Upper lobe of left lung (tissue), 6 donors: ENCODE data around the gene CD163L1. TPM values are rescaled to one million over a fixed set of nuclear protein-coding genes. Genes with fewer than 3 reads are reported as not detected.
A peak's percentile ranks its signal among the peaks of the same experiment; 100 is the strongest.

Experiments
- ATAC-seq, 2 donors: fragments of 200-7000 bp; cut with Tn5 transposase; one replicate each; pipeline ENCODE4 v1.9.1; 2022; ENCODE audit warnings: mild to moderate bottlenecking in 2 of 2, moderate library complexity in 2 of 2; ENCODE audit not compliant: low FRiP score in 2 of 2
- DNase-seq, 2 donors: peaks; one replicate each; pipeline ENCODE4 v3.0.0-alpha.2; 2019 to 2020
- H3K27ac ChIP-seq, 4 donors: fragments of 200-600 bp; sonication (generic); one replicate each; pipeline ENCODE4 v1.5.1; 2016 to 2019
- H3K27me3 ChIP-seq, 4 donors: fragments of 200-600 bp; sonication (generic); one replicate each; pipeline ENCODE4 v1.5.1; 2017 to 2019
- H3K36me3 ChIP-seq, 4 donors: fragments of 200-600 bp; sonication (generic); one replicate each; pipeline ENCODE4 v1.5.1; 2016 to 2019
- H3K4me1 ChIP-seq, 4 donors: fragments of 200-600 bp; sonication (generic); one replicate each; pipeline ENCODE4 v1.5.1; 2018 to 2019
- H3K4me3 ChIP-seq, 4 donors: fragments of 200-600 bp; sonication (generic); one replicate each; pipeline ENCODE4 v1.5.1; 2017 to 2019; ENCODE audit warnings: mild to moderate bottlenecking in 2 of 4, moderate library complexity in 1 of 4
- H3K9me3 ChIP-seq, 4 donors: fragments of 200-600 bp; sonication (generic); one replicate each; pipeline ENCODE4 v1.5.1; 2018 to 2019
- CTCF ChIP-seq, 6 experiments: fragments of 450-650 bp in 4 of 6; fragments of 200-600 bp in 2 of 6; sonication (generic) in 2 of 6; IDR thresholded peaks; one replicate each; pipeline ENCODE4 v1.5.1; 2016 to 2019; ENCODE audit warnings: antibody characterized with exemption in 6 of 6
- EP300 ChIP-seq, 4 donors: sonication (generic); formaldehyde crosslinking; IDR thresholded peaks; one replicate each; pipeline ENCODE4 v1.5.1; 2017; ENCODE audit warnings: antibody characterized with exemption in 4 of 4, control low read depth in 2 of 4
- POLR2A ChIP-seq, 4 donors: fragments of 450-650 bp; IDR thresholded peaks; one replicate each; pipeline ENCODE4 v1.5.1; 2016 to 2017; ENCODE audit warnings: antibody characterized with exemption in 4 of 4, mild to moderate bottlenecking in 2 of 4
- POLR2AphosphoS5 ChIP-seq, 2 donors: sonication (generic); formaldehyde crosslinking; IDR thresholded peaks; one replicate each; pipeline ENCODE4 v1.5.1; 2017; ENCODE audit warnings: antibody characterized with exemption in 2 of 2
- WGBS, 2 donors: methylation state at CpG; one replicate each; pipeline ENCODE4 v1.1.5; 2017 to 2018; 5-methylcytosine and 5-hydroxymethylcytosine counted together
- total RNA-seq, 6 donors: library from RNA; depleted of rRNA in 4 of 6; stranded (reverse); fragments of >200 nt in 4 of 6; gene quantifications; one replicate each; pipeline versions ENCODE4 v1.1.0 to v1.2.1, GENCODE V29; 2016 to 2021
- donor health status: DM: no; HTN: no; CAD: no; lungs with moderate emphysema.
- donor health status: DM: no; HTN: yes; CAD: no; lungs with severe emphysema.

CD163L1 gene
- total RNA-seq, 6 donors from 2014 or later = 0.59 to 21.0 (median 4.2) TPM

DNA sequence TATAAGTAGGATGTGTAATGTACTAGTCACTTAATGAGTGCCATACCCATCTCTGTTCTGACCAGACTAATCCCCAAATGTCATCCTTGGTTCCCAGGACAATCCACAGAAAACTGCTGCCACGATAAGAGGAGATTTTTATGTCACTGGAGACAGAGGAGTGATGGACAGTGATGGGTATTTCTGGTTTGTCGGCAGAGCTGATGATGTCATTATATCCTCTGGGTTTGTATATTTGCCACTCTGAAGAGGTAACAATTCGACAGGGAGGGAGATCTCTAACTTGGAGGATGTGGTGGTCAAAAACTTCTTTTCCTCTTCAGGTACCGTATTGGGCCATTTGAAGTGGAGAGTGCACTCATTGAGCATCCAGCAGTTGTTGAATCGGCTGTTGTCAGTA, 119.8 kb downstream of the CD163L1 start:
- H3K4me3 ChIP-seq = no peak overlapping the region
- WGBS, 2 donors = 81 to 88% methylated on average over 5 of the region's 5 CpGs
- no peaks in the 10 kb centered on the region for H3K27me3 ChIP-seq
- no peak for TF ChIP-seq CTCF (IDR thresholded peaks at IDR 0.05)
- no peak overlapping the region for H3K27ac ChIP-seq
- ATAC-seq (peak in 1 of 2 donors; percentile 19), DNase-seq (no peak)
- no peaks in the 10 kb centered on the region for H3K36me3 ChIP-seq
- no peaks in the 10 kb centered on the region for H3K9me3 ChIP-seq
- no peaks in the 10 kb centered on the region for H3K4me1 ChIP-seq

- no peaks in the 10 kb centered on the region for H3K36me3 ChIP-seq
- TF ChIP-seq POLR2AphosphoS5 (IDR thresholded peaks at IDR 0.05) (no peak), CTCF (IDR thresholded peaks at IDR 0.05) (no peak), EP300 (IDR thresholded peaks at IDR 0.05) (no peak), POLR2A (IDR thresholded peaks at IDR 0.05) (no peak)
- H3K27me3 ChIP-seq = no peaks in the 10 kb centered on the region
- DNase-seq (no peak), ATAC-seq (no peak)
- no peaks in the 10 kb centered on the region for H3K9me3 ChIP-seq
- 84 to 85% methylated on average over 5 of the region's 5 CpGs for WGBS, 2 donors
- H3K27ac ChIP-seq = no peak overlapping the region
- H3K4me3 ChIP-seq = no peak overlapping the region
- no peaks in the 10 kb centered on the region for H3K4me1 ChIP-seq
These were observed 121.4 kb downstream of the CD163L1 start for GRCh38 chr12:7322599-7322998.

DNA sequence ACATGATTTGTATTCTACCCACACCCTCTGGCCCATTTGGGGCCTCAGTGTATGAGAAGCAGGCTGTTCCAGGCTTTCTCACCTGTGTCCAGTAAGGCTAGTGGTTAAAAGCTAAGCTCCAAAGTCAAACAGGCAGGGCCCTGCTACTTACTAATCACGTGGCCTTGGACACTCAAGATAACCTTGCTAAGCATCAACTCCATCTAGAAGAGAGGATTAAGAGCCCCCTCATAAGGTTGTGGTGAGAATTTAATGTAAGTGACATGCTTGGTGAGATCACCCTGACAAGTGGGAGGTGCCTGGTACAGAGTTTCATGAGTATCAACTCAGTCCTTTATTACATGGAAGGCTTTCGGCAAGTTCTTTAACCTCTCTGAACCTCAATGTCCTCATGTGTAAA, 122.3 kb downstream of the CD163L1 start:
- no peaks in the 10 kb centered on the region for H3K27me3 ChIP-seq
- H3K4me1 ChIP-seq = no peaks in the 10 kb centered on the region
- WGBS, 2 donors = 63 to 66% methylated on average over 2 of the region's 2 CpGs
- no peaks in the 10 kb centered on the region for H3K36me3 ChIP-seq
- ATAC-seq = no peak
- no peak overlapping the region for H3K27ac ChIP-seq
- no peak overlapping the region for H3K4me3 ChIP-seq
- TF ChIP-seq POLR2A (IDR thresholded peaks at IDR 0.05) (no peak), POLR2AphosphoS5 (IDR thresholded peaks at IDR 0.05) (no peak), CTCF (IDR thresholded peaks at IDR 0.05) (no peak), EP300 (IDR thresholded peaks at IDR 0.05) (no peak)
- DNase-seq = no peak
- no peaks in the 10 kb centered on the region for H3K9me3 ChIP-seq

DNA sequence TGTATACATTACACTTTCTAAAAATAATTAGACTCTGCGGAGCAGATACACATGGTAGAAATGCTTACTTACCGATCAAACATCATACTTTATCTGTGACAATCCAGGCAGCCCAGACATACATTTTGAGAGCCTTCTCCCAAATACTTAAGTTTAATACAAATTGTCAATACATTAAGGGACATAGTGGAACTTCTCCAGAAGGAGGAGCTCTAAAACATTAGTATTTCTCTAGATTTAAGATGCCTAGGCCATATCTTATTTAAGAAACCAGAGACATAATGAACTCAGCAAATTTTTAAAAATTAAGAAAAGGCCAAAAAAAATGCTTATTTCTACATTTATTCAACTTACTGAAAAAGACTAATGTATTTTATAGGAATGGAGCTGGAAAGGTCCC, 124.0 kb downstream of the CD163L1 start:
- no peak overlapping the region for H3K4me3 ChIP-seq
- no peaks in the 10 kb centered on the region for H3K9me3 ChIP-seq
- no peaks in the 10 kb centered on the region for H3K27me3 ChIP-seq
- WGBS, 2 donors = 82 to 83% methylated on average over 2 of the region's 2 CpGs
- ATAC-seq = no peak
- H3K36me3 ChIP-seq = no peaks in the 10 kb centered on the region
- no peak overlapping the region for H3K27ac ChIP-seq
- TF ChIP-seq EP300 (IDR thresholded peaks at IDR 0.05) (no peak), CTCF (IDR thresholded peaks at IDR 0.05) (no peak), POLR2AphosphoS5 (IDR thresholded peaks at IDR 0.05) (no peak), POLR2A (IDR thresholded peaks at IDR 0.05) (no peak)
- no peaks in the 10 kb centered on the region for H3K4me1 ChIP-seq
- no peak for DNase-seq

DNA sequence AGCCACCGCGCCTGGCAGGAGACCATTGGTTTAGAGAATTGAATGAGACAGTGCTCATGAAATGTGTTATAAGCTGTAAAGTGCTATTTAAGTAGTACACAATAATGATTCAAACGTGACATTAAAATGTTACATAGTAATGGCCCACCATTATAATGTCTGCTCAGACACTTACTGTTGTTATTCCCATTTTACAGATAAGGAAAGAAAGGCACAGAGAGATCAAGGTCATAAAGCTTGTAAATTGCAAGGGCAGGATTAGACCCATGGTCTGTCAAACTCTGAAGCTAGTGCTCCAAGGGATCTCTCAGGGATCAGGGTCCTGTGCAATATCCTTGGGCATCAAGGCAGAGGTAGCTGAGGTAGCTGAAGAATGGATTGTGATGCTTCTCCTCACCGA, 133.9 kb downstream of the CD163L1 start:
- Histone ChIP-seq H3K36me3 (no peaks in the 10 kb centered on the region), H3K4me3 (no peak overlapping the region), H3K9me3 (no peaks in the 10 kb centered on the region), H3K27me3 (no peaks in the 10 kb centered on the region), H3K27ac (no peak overlapping the region), H3K4me1 (no peaks in the 10 kb centered on the region)
- TF ChIP-seq CTCF (IDR thresholded peaks at IDR 0.05) (no peak), POLR2AphosphoS5 (IDR thresholded peaks at IDR 0.05) (no peak), POLR2A (IDR thresholded peaks at IDR 0.05) (no peak), EP300 (IDR thresholded peaks at IDR 0.05) (no peak)
- ATAC-seq = no peak
- DNase-seq = no peak
- WGBS, 2 donors = 91 to 94% methylated on average over 4 of the region's 4 CpGs

Other genes with a start within 250 kb of the CD163L1 start
- not detected for gene ACSM4, start 140.1 kb downstream of the CD163L1 start, total RNA-seq
- gene CD163, start 59.6 kb upstream of the CD163L1 start, total RNA-seq = 100 to 1,000 TPM; 267 to 721 (median 394) TPM
- not detected for gene APOBEC1, start 221.8 kb upstream of the CD163L1 start, total RNA-seq